ENCODE results near the gene NR2F6.

DNA sequence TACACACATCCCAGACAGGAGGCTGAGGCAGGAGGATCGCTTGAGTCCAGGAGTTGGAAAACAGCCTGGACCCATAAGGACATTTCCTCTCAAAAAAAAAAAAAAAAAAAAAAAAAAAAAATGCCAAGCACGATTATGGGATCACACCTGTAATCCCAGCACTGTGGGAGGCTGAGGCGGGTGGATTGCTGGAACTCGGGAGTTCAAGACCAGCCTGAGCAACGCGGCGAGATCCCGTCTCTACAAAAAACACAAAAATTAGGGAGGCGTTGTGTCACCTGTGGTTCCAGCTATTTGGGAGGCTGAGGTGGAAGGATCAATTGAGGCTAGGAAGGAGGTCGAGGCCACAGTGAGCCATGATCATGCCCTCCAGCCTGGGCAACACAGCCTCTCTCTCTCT lies 20.7 kb downstream of the NR2F6 start:
- TF ChIP-seq, protein P1, sequence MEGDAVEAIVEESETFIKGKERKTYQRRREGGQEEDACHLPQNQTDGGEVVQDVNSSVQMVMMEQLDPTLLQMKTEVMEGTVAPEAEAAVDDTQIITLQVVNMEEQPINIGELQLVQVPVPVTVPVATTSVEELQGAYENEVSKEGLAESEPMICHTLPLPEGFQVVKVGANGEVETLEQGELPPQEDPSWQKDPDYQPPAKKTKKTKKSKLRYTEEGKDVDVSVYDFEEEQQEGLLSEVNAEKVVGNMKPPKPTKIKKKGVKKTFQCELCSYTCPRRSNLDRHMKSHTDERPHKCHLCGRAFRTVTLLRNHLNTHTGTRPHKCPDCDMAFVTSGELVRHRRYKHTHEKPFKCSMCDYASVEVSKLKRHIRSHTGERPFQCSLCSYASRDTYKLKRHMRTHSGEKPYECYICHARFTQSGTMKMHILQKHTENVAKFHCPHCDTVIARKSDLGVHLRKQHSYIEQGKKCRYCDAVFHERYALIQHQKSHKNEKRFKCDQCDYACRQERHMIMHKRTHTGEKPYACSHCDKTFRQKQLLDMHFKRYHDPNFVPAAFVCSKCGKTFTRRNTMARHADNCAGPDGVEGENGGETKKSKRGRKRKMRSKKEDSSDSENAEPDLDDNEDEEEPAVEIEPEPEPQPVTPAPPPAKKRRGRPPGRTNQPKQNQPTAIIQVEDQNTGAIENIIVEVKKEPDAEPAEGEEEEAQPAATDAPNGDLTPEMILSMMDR (IDR thresholded peaks at IDR 0.05; ENCODE audit: insufficient read depth, low read depth, low read length): no peak
- no peak for TF ChIP-seq EZH2 (IDR thresholded peaks at IDR 0.05; ENCODE audit: insufficient read depth, low read length)

Data from astrocyte (in vitro differentiated cells and primary cell).